Mesothelial cell of epicardium (in vitro differentiated cells): ENCODE measurements around the gene BDH1. TPM values are rescaled to one million over a fixed set of nuclear protein-coding genes. Genes with fewer than 3 reads are reported as not detected.
"Not testable (repeated sequence)": the region's sequence is repeated elsewhere in the genome, so short reads cannot be mapped to it uniquely, and the experiment has no call there.

Experiments
- DNase-seq, 2 experiments: peaks; one replicate each; pipeline ENCODE4 v3.0.0; 2021; ENCODE audit warnings: low spot score in 2 of 2; ENCODE audit not compliant: unreplicated experiment in 2 of 2
- H3K27ac Mint-ChIP-seq: 2 replicates; pipeline ENCODE4 v1.8.0; 2021; ENCODE audit warnings: mixed read lengths
- H3K27me3 Mint-ChIP-seq: 2 replicates; pipeline ENCODE4 v1.8.0; 2021; ENCODE audit warnings: low read depth, mixed read lengths
- H3K36me3 Mint-ChIP-seq: 2 replicates; pipeline ENCODE4 v1.8.0; 2021; ENCODE audit warnings: mixed read lengths
- H3K4me1 Mint-ChIP-seq: 2 replicates; pipeline ENCODE4 v1.8.0; 2021; ENCODE audit warnings: mixed read lengths
- H3K4me3 Mint-ChIP-seq: 2 replicates; pipeline ENCODE4 v1.8.0; 2021; ENCODE audit warnings: mild to moderate bottlenecking, moderate library complexity, mixed read lengths
- H3K9me3 Mint-ChIP-seq: 2 replicates; pipeline ENCODE4 v1.8.0; 2021; ENCODE audit warnings: mixed read lengths
- total RNA-seq: library from RNA; stranded (reverse); gene quantifications from 3 replicates; pipeline ENCODE4 v1.2.1, GENCODE V29; 2021
- TF ChIP-seq, protein P1 (sequence below): fragments of 200-600 bp; sonication (generic); IDR thresholded peaks from one replicate; pipeline ENCODE4 v1.5.0; 2021; ENCODE audit warnings: antibody characterized with exemption; ENCODE audit not compliant: unreplicated experiment

BDH1 gene
- total RNA-seq, 1 donor from 2014 or later: 14.0 TPM

DNA sequence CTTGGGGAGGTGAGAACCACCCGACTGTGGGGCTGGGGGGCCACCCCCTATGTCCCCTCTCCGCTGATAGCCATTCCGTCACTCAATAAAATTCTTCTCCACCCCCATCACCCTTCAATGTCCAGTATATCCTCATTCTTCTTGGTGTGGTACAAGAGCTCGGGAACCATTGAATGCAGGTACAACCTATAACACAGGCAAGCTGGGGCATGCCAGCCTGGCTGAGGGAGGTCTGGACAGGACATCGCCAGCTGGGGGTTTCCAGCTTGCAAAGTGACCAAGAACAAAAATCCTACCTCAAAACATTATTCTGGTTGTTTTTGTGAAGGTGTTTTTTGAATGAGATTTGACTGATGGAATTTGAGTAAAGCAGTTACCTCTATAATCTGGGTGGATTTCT lies 19.6 kb upstream of the BDH1 start:
- Mint-ChIP-seq H3K27me3 (no peaks in the 10 kb centered on the region), H3K36me3 (peaks cover 1% of the 10 kb centered on the region), H3K27ac (no peak overlapping the region), H3K4me1 (peaks cover 7% of the 10 kb centered on the region), H3K4me3 (no peak overlapping the region), H3K9me3 (peaks cover 24% of the 10 kb centered on the region)
- DNase-seq: no peak
- TF ChIP-seq, protein P1, sequence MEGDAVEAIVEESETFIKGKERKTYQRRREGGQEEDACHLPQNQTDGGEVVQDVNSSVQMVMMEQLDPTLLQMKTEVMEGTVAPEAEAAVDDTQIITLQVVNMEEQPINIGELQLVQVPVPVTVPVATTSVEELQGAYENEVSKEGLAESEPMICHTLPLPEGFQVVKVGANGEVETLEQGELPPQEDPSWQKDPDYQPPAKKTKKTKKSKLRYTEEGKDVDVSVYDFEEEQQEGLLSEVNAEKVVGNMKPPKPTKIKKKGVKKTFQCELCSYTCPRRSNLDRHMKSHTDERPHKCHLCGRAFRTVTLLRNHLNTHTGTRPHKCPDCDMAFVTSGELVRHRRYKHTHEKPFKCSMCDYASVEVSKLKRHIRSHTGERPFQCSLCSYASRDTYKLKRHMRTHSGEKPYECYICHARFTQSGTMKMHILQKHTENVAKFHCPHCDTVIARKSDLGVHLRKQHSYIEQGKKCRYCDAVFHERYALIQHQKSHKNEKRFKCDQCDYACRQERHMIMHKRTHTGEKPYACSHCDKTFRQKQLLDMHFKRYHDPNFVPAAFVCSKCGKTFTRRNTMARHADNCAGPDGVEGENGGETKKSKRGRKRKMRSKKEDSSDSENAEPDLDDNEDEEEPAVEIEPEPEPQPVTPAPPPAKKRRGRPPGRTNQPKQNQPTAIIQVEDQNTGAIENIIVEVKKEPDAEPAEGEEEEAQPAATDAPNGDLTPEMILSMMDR: no peak

- DNase-seq, H3K4me3 Mint-ChIP-seq, H3K4me1 Mint-ChIP-seq, H3K36me3 Mint-ChIP-seq, H3K27me3 Mint-ChIP-seq, H3K27ac Mint-ChIP-seq: not testable (repeated sequence)
- peaks cover 26% of the 10 kb centered on the region for H3K9me3 Mint-ChIP-seq
Measured at GRCh38 chr3:197574396-197574991, 18.7 kb upstream of the BDH1 start.

GRCh38 chr3:197573048-197573767 lies 17.4 kb upstream of the BDH1 start:
- Mint-ChIP-seq H3K27ac (no peak overlapping the region), H3K36me3 (no peaks in the 10 kb centered on the region), H3K4me1 (peaks cover 7% of the 10 kb centered on the region), H3K27me3 (peaks cover 2% of the 10 kb centered on the region), H3K9me3 (peaks cover 16% of the 10 kb centered on the region), H3K4me3 (no peak overlapping the region)
- DNase-seq: no peak
- TF ChIP-seq, protein P1: no peak

- peaks cover 18% of the 10 kb centered on the region for H3K9me3 Mint-ChIP-seq
- not testable (repeated sequence) for H3K36me3 Mint-ChIP-seq, H3K27ac Mint-ChIP-seq, H3K4me1 Mint-ChIP-seq, H3K4me3 Mint-ChIP-seq, DNase-seq, H3K27me3 Mint-ChIP-seq
Measured at GRCh38 chr3:197571880-197572172, 16.1 kb upstream of the BDH1 start.

DNA sequence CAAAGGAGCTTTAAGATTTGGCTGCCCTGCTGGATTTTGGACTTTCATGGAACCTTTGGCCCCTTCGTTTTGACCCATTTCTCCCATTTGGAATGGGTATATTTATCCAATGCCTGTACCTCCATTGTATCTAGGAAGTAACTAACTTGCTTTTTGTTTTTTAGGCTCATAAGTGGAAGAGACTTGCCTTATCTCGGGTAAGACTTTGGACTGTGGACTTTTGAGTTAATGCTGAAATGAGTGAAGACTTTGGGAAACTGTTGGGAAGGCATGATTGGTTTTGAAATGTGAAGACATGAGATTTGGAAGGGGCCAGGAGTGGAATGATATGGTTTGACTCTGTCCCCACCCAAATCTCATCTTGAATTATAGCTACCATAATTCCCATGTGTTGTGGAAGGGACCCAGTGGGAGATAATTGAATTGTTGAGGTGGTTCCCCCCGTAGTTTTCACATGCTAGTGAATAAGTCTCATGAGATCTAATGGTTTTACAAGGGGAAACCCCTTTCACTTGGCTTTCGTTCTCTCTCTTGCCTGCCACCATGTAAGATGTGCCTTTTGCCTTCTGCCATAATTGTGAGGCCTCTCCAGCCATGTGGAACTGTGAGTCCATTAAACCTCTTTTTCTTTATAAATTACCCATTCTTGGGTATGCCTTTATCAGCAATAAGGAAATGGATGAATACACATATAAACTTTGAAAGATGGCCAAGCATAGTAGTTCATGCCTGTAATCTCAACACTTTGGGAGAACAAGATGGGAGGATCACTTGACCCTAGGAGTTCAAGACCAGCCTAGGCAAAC lies 15.5 kb upstream of the BDH1 start:
- H3K9me3 Mint-ChIP-seq: peaks cover 24% of the 10 kb centered on the region
- not testable (repeated sequence) for H3K27me3 Mint-ChIP-seq, H3K36me3 Mint-ChIP-seq, H3K27ac Mint-ChIP-seq, H3K4me3 Mint-ChIP-seq, H3K4me1 Mint-ChIP-seq, DNase-seq

DNA sequence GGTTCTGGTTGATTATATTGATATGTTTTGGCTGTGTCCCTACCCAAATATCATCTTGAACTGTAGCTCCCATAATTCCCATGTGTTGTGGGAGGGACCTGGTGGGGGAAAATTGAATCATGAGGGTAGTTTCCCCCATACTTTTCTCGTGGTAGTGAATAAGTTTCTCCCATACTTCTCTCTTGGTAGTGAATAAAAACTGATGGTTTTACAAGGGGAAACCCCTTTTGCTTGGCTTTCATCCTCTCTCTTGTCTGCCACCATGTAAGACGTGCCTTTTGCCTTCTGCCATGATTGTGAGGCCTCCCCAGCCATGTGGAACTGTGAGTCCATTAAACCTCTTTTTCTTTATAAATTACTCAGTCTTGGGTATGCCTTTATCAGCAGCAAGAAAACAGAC lies 13.7 kb upstream of the BDH1 start:
- H3K27me3 Mint-ChIP-seq, H3K4me3 Mint-ChIP-seq, H3K36me3 Mint-ChIP-seq, DNase-seq, H3K4me1 Mint-ChIP-seq, H3K27ac Mint-ChIP-seq: not testable (repeated sequence)
- H3K9me3 Mint-ChIP-seq: peaks cover 24% of the 10 kb centered on the region

DNA sequence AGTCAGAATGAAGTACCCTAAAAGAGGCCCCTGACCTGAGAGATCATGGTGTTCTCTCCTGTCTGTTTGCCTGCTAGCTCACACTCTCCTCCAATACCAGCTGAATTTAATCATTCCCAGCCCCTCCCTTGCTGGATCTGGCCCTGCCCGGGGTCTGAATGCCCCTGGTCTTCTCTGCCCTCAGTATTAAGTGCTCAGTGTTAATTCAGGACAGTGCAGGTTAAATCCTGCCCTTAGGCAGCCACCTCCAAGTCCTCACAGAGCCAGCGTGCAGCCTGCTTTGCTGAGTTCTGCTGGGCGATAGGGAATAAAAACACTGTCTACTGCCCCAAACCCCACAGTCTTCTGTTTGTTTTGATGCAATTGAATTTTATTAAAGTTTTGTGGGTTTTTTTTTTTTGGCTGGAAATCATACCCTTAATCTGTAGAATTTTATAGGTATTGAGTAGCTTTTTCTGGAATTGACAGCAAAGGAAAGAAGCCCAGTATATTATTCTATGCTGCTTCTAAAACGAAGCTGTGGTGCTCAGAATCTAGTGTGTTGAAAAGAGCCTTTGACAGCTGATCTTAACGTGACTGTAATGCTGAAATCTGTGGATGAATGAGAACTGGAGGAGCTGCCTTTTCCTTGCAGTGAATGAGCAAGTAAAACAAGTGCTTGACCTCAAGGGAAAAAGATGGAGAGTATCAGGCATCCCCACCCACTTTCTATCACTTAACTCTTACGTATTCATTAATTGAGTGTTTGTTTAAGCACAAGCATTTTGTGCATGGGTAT lies 12.3 kb upstream of the BDH1 start:
- H3K36me3 Mint-ChIP-seq: peaks cover 2% of the 10 kb centered on the region
- TF ChIP-seq, protein P1: no peak
- DNase-seq: no peak

DNA sequence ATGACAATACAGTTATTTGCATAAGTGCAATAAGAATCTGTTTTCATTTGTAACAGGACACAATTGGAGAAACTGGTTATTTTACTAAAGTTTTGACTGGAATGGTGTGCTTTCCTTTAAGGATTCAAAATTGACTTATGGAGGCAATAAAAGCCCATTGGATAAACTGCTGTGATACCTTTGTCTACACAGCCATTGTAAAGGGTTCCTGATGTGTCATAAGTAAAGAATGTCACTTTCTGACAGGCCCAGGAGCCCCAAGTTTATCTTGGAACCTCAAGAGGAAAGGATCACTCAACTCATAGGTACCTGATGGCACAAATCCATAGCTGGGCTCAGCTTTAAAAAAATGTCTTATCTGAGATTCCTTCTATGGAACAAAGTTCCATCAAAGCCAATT lies 10.4 kb upstream of the BDH1 start:
- not testable (repeated sequence) for DNase-seq, H3K36me3 Mint-ChIP-seq, H3K4me3 Mint-ChIP-seq, H3K4me1 Mint-ChIP-seq, H3K27me3 Mint-ChIP-seq, H3K27ac Mint-ChIP-seq
- H3K9me3 Mint-ChIP-seq: peaks cover 32% of the 10 kb centered on the region

More for the DNA sequence above, 12.3 kb upstream of the BDH1 start:
- Mint-ChIP-seq H3K4me3 (no peak overlapping the region), H3K4me1 (no peaks in the 10 kb centered on the region), H3K27ac (no peak overlapping the region), H3K9me3 (peaks cover 27% of the 10 kb centered on the region), H3K27me3 (peaks cover 8% of the 10 kb centered on the region)
